GM18511 (cell line): ENCODE data around the gene C17orf50.

Source experiments
- ATAC-seq: cut with Tn5 transposase; IDR thresholded peaks from one replicate; pipeline ENCODE4 v1.9.1; 2021; ENCODE audit warnings: mild to moderate bottlenecking, moderate library complexity; ENCODE audit not compliant: unreplicated experiment

The C17orf50 gene

GRCh38 chr17:35733366-35733765 is 27.3 kb upstream of the C17orf50 start:
- ATAC-seq, result no peak

GRCh38 chr17:35734396-35734795 is 26.3 kb upstream of the C17orf50 start:
- no peak for ATAC-seq

GRCh38 chr17:35735036-35735805 is 25.5 kb upstream of the C17orf50 start:
- no peak for ATAC-seq

- no peak for ATAC-seq
Measured at GRCh38 chr17:35736236-35736635, 24.5 kb upstream of the C17orf50 start.

- ATAC-seq, result no peak
Measured at GRCh38 chr17:35738519-35739133, 22.1 kb upstream of the C17orf50 start.

GRCh38 chr17:35740216-35740615 is 20.5 kb upstream of the C17orf50 start:
- no peak for ATAC-seq

GRCh38 chr17:35740997-35741931 is 19.4 kb upstream of the C17orf50 start:
- ATAC-seq, result no peak

GRCh38 chr17:35742496-35742895 is 18.2 kb upstream of the C17orf50 start:
- ATAC-seq, result no peak

GRCh38 chr17:35742896-35743477 is 17.7 kb upstream of the C17orf50 start:
- ATAC-seq, result no peak

- no peak for ATAC-seq
Measured at GRCh38 chr17:35743626-35744328, 16.9 kb upstream of the C17orf50 start.

GRCh38 chr17:35744830-35745229 is 15.9 kb upstream of the C17orf50 start:
- ATAC-seq, result no peak

GRCh38 chr17:35745246-35745645 is 15.4 kb upstream of the C17orf50 start:
- no peak for ATAC-seq

- no peak for ATAC-seq
Measured at GRCh38 chr17:35745749-35746320, 14.9 kb upstream of the C17orf50 start.

GRCh38 chr17:35747540-35748017 is 13.1 kb upstream of the C17orf50 start:
- no peak for ATAC-seq

- no peak for ATAC-seq
Measured at GRCh38 chr17:35748341-35748841, 12.3 kb upstream of the C17orf50 start.

GRCh38 chr17:35748979-35749378 is 11.7 kb upstream of the C17orf50 start:
- no peak for ATAC-seq

GRCh38 chr17:35749560-35750412 is 10.9 kb upstream of the C17orf50 start:
- no peak for ATAC-seq

- ATAC-seq, result no peak
Measured at GRCh38 chr17:35750526-35751395, 9.9 kb upstream of the C17orf50 start.
